Stimulated activated naive CD8-positive, alpha-beta T cell treated with anti-CD3 and anti-CD28 coated beads, Interleukin-15, Interleukin-2, amounts not matched to agents 100 ng/mL and 50 ng/mL, for 24 hours (primary cell): ENCODE data around the gene USB1.

ENCODE experiments used
- H3K27ac Mint-ChIP-seq: one replicate; pipeline ENCODE4 v1.8.0; 2021; ENCODE audit warnings: mild to moderate bottlenecking, mixed read lengths
- H3K27me3 Mint-ChIP-seq: one replicate; pipeline ENCODE4 v1.8.0; 2021; ENCODE audit warnings: mixed read lengths
- H3K36me3 Mint-ChIP-seq: one replicate; pipeline ENCODE4 v1.8.0; 2021; ENCODE audit warnings: low read depth, mixed read lengths
- H3K4me1 Mint-ChIP-seq: one replicate; pipeline ENCODE4 v1.8.0; 2021; ENCODE audit warnings: low read depth, mixed read lengths
- H3K4me3 Mint-ChIP-seq: one replicate; pipeline ENCODE4 v1.8.0; 2021; ENCODE audit warnings: mild to moderate bottlenecking, mixed read lengths
- H3K9me3 Mint-ChIP-seq: one replicate; pipeline ENCODE4 v1.8.0; 2021; ENCODE audit warnings: mixed read lengths

USB1 gene

GRCh38 chr16:58027161-58027915 lies 26.1 kb downstream of the USB1 start:
- H3K4me3 Mint-ChIP-seq: no peak overlapping the region
- H3K27ac Mint-ChIP-seq: no peak overlapping the region
- H3K9me3 Mint-ChIP-seq: no peaks in the 10 kb centered on the region
- peaks cover 26% of the 10 kb centered on the region for H3K27me3 Mint-ChIP-seq
- peaks cover 8% of the 10 kb centered on the region for H3K4me1 Mint-ChIP-seq
- no peaks in the 10 kb centered on the region for H3K36me3 Mint-ChIP-seq

GRCh38 chr16:58027916-58028455 lies 26.8 kb downstream of the USB1 start:
- no peak overlapping the region for H3K4me3 Mint-ChIP-seq
- H3K36me3 Mint-ChIP-seq: no peaks in the 10 kb centered on the region
- peaks cover 26% of the 10 kb centered on the region for H3K27me3 Mint-ChIP-seq
- no peak overlapping the region for H3K27ac Mint-ChIP-seq
- H3K4me1 Mint-ChIP-seq: peaks cover 8% of the 10 kb centered on the region
- H3K9me3 Mint-ChIP-seq: no peaks in the 10 kb centered on the region

- H3K4me1 Mint-ChIP-seq: peaks cover 8% of the 10 kb centered on the region
Measured at GRCh38 chr16:58028541-58029070, 27.4 kb downstream of the USB1 start.

GRCh38 chr16:58029410-58029809 lies 28.2 kb downstream of the USB1 start:
- H3K27me3 Mint-ChIP-seq: peaks cover 24% of the 10 kb centered on the region
- no peaks in the 10 kb centered on the region for H3K36me3 Mint-ChIP-seq
- H3K4me3 Mint-ChIP-seq: no peak overlapping the region
- no peak overlapping the region for H3K27ac Mint-ChIP-seq
- H3K9me3 Mint-ChIP-seq: no peaks in the 10 kb centered on the region
- H3K4me1 Mint-ChIP-seq: peaks cover 8% of the 10 kb centered on the region

More at GRCh38 chr16:58028541-58029070, 27.4 kb downstream of the USB1 start:
- Mint-ChIP-seq H3K27me3 (peaks cover 26% of the 10 kb centered on the region), H3K27ac (no peak overlapping the region), H3K36me3 (no peaks in the 10 kb centered on the region), H3K9me3 (no peaks in the 10 kb centered on the region), H3K4me3 (no peak overlapping the region)

GRCh38 chr16:58030136-58030840 lies 29.1 kb downstream of the USB1 start:
- Mint-ChIP-seq H3K27ac (no peak overlapping the region), H3K4me3 (no peak overlapping the region)

GRCh38 chr16:58031016-58031800 lies 30.0 kb downstream of the USB1 start:
- Mint-ChIP-seq H3K4me1 (no peaks in the 10 kb centered on the region), H3K27me3 (peaks cover 17% of the 10 kb centered on the region), H3K9me3 (no peaks in the 10 kb centered on the region), H3K36me3 (no peaks in the 10 kb centered on the region), H3K4me3 (no peak overlapping the region), H3K27ac (no peak overlapping the region)

More at GRCh38 chr16:58030136-58030840, 29.1 kb downstream of the USB1 start:
- H3K4me1 Mint-ChIP-seq: no peaks in the 10 kb centered on the region
- H3K9me3 Mint-ChIP-seq: no peaks in the 10 kb centered on the region
- H3K27me3 Mint-ChIP-seq: peaks cover 17% of the 10 kb centered on the region
- no peaks in the 10 kb centered on the region for H3K36me3 Mint-ChIP-seq

GRCh38 chr16:58032710-58033293 lies 31.6 kb downstream of the USB1 start:
- Mint-ChIP-seq H3K36me3 (no peaks in the 10 kb centered on the region), H3K27me3 (peaks cover 16% of the 10 kb centered on the region), H3K27ac (no peak overlapping the region), H3K4me3 (no peak overlapping the region), H3K4me1 (no peaks in the 10 kb centered on the region), H3K9me3 (no peaks in the 10 kb centered on the region)

GRCh38 chr16:58034128-58034685 lies 33.0 kb downstream of the USB1 start:
- Mint-ChIP-seq H3K36me3 (no peaks in the 10 kb centered on the region), H3K4me1 (no peaks in the 10 kb centered on the region), H3K9me3 (no peaks in the 10 kb centered on the region), H3K27ac (no peak overlapping the region), H3K27me3 (peaks cover 7% of the 10 kb centered on the region), H3K4me3 (no peak overlapping the region)

GRCh38 chr16:58034774-58035173 lies 33.6 kb downstream of the USB1 start:
- Mint-ChIP-seq H3K4me3 (no peak overlapping the region), H3K27me3 (peaks cover 2% of the 10 kb centered on the region), H3K9me3 (no peaks in the 10 kb centered on the region), H3K36me3 (no peaks in the 10 kb centered on the region), H3K27ac (no peak overlapping the region), H3K4me1 (no peaks in the 10 kb centered on the region)

GRCh38 chr16:58035356-58036170 lies 34.4 kb downstream of the USB1 start:
- no peaks in the 10 kb centered on the region for H3K4me1 Mint-ChIP-seq
- no peaks in the 10 kb centered on the region for H3K9me3 Mint-ChIP-seq
- H3K27me3 Mint-ChIP-seq: no peaks in the 10 kb centered on the region
- H3K36me3 Mint-ChIP-seq: no peaks in the 10 kb centered on the region
- H3K27ac Mint-ChIP-seq: no peak overlapping the region
- no peak overlapping the region for H3K4me3 Mint-ChIP-seq

- Mint-ChIP-seq H3K4me3 (no peak overlapping the region), H3K9me3 (no peaks in the 10 kb centered on the region), H3K27ac (no peak overlapping the region), H3K4me1 (no peaks in the 10 kb centered on the region), H3K36me3 (no peaks in the 10 kb centered on the region), H3K27me3 (no peaks in the 10 kb centered on the region)
Measured at GRCh38 chr16:58036943-58037342, 35.7 kb downstream of the USB1 start.

GRCh38 chr16:58037365-58038057 lies 36.3 kb downstream of the USB1 start:
- no peaks in the 10 kb centered on the region for H3K9me3 Mint-ChIP-seq
- H3K4me1 Mint-ChIP-seq: no peaks in the 10 kb centered on the region
- no peak overlapping the region for H3K4me3 Mint-ChIP-seq
- no peak overlapping the region for H3K27ac Mint-ChIP-seq
- H3K36me3 Mint-ChIP-seq: no peaks in the 10 kb centered on the region
- H3K27me3 Mint-ChIP-seq: no peaks in the 10 kb centered on the region

GRCh38 chr16:58038219-58038641 lies 37.0 kb downstream of the USB1 start:
- Mint-ChIP-seq H3K9me3 (no peaks in the 10 kb centered on the region), H3K36me3 (no peaks in the 10 kb centered on the region), H3K4me3 (no peak overlapping the region)

More at GRCh38 chr16:58038219-58038641, 37.0 kb downstream of the USB1 start:
- no peaks in the 10 kb centered on the region for H3K27me3 Mint-ChIP-seq
- H3K4me1 Mint-ChIP-seq: no peaks in the 10 kb centered on the region
- no peak overlapping the region for H3K27ac Mint-ChIP-seq
